ENCODE results near the gene COL6A1. TPM values are rescaled to one million over a fixed set of nuclear protein-coding genes. Genes with fewer than 3 reads are reported as not detected.

The COL6A1 gene
- total RNA-seq, 1 experiment from 2014 or later = 193 TPM

DNA sequence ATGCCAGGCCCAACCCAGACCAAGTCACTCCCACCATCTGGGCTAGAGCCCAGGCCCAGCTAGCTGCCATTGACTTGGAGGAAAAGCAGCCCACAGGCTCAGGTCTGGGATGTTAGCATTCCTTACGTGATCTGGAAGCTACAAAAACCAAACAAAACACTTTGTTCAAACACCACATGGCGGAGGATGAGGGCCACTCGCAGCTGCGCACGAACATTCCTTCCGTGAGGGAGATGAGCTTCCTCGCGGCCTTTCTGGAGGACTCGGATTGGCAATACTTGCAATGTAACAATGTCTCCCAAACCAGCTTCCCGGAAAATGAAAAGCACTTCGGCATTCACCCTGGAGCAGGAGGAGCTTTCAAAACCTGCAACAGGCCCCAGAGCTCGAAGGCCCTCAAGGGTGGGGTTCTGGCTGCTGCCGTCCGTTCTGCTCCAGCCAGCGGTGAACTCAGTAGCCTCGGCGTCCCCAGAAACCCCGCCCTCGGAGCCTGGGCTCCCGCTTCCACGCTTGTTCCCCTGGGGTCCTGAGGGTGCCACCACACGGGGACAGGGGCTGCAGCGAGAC lies 40.5 kb downstream of the COL6A1 start:
- no peak overlapping the region for H3K27ac Mint-ChIP-seq

More for the DNA sequence above, 40.5 kb downstream of the COL6A1 start:
- Histone ChIP-seq H3K79me1 (ENCODE audit: insufficient read depth, low read depth, low read length, poor library complexity, severe bottlenecking) (no peaks in the 10 kb centered on the region), H2BK5ac (ENCODE audit: insufficient read length, low read length) (no peak overlapping the region), H2AK5ac (ENCODE audit: insufficient read length, low read length) (no peak overlapping the region), H3K9ac (ENCODE audit: extremely low read depth, insufficient read length, low read length) (no peak overlapping the region), H3K79me2 (ENCODE audit: insufficient read depth, low read length) (0 out of 2 replicates have a peak, but pooled peaks cover 1% of the 10 kb centered on the region), H4K5ac (ENCODE audit: insufficient read length, low read depth, low read length) (no peak overlapping the region), H3K14ac (ENCODE audit: insufficient read depth, low read length) (no peak overlapping the region), H3K4me2 (ENCODE audit: insufficient read depth, insufficient read length, low read length) (no peak overlapping the region), H3T11ph (ENCODE audit: low read length) (no peak overlapping the region), H3K27me3 (ENCODE audit: insufficient read depth, low read length) (no peaks in the 10 kb centered on the region), H3K4ac (ENCODE audit: low read depth, low read length) (no peak overlapping the region), H3K4me1 (ENCODE audit: insufficient read depth, low read length) (no peaks in the 10 kb centered on the region), H2BK20ac (ENCODE audit: low read depth, low read length, poor library complexity, severe bottlenecking) (no peak overlapping the region), H3K27ac (ENCODE audit: insufficient read length, low read depth, low read length) (no peak overlapping the region), H2BK12ac (ENCODE audit: insufficient read length, low read depth, low read length) (no peak overlapping the region), H3K23ac (ENCODE audit: insufficient read length, low read depth, low read length) (no peak overlapping the region), H4K91ac (ENCODE audit: insufficient read length, low read depth, low read length) (no peak overlapping the region), H2BK120ac (ENCODE audit: low read depth, low read length, poor library complexity, severe bottlenecking) (no peak overlapping the region), H3K56ac (ENCODE audit: insufficient read length, low read depth, low read length) (no peak overlapping the region), H4K8ac (replicated peaks; ENCODE audit: insufficient read length, low read depth, low read length) (no peak overlapping the region), H4K20me1 (ENCODE audit: control insufficient read depth, insufficient read depth, insufficient read length) (no peaks in the 10 kb centered on the region), H2AFZ (ENCODE audit: low read length) (no peak overlapping the region), H3K18ac (ENCODE audit: insufficient read length, low read depth, low read length) (no peak overlapping the region), H2BK15ac (ENCODE audit: low read depth, low read length) (no peak overlapping the region), H3K9me3 (ENCODE audit: control insufficient read depth, low read depth, low read length) (no peaks in the 10 kb centered on the region), H3K23me2 (ENCODE audit: insufficient read length, low read depth, low read length, poor library complexity, severe bottlenecking) (no peaks in the 10 kb centered on the region)
- no peaks in the 10 kb centered on the region; a peak in 1 of 5 replicates for H3K9me3 Mint-ChIP-seq
- no peak for DNase-seq
- TF ChIP-seq, protein P1, sequence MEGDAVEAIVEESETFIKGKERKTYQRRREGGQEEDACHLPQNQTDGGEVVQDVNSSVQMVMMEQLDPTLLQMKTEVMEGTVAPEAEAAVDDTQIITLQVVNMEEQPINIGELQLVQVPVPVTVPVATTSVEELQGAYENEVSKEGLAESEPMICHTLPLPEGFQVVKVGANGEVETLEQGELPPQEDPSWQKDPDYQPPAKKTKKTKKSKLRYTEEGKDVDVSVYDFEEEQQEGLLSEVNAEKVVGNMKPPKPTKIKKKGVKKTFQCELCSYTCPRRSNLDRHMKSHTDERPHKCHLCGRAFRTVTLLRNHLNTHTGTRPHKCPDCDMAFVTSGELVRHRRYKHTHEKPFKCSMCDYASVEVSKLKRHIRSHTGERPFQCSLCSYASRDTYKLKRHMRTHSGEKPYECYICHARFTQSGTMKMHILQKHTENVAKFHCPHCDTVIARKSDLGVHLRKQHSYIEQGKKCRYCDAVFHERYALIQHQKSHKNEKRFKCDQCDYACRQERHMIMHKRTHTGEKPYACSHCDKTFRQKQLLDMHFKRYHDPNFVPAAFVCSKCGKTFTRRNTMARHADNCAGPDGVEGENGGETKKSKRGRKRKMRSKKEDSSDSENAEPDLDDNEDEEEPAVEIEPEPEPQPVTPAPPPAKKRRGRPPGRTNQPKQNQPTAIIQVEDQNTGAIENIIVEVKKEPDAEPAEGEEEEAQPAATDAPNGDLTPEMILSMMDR (conservative IDR thresholded peaks at IDR 0.05) = no peak
- no CpG with 5 or more reads among the region's 23 CpGs for WGBS (ENCODE audit: extremely low coverage, insufficient read length, low lambda C conversion rate)
- H3K4me1 Mint-ChIP-seq = peaks cover 8 to 9% of the 10 kb centered on the region in 2 experiments
- no peak overlapping the region for H3K4me3 Mint-ChIP-seq
- peaks cover 13% of the 10 kb centered on the region for H3K27me3 Mint-ChIP-seq (ENCODE audit: low read depth)
- peaks cover 0 to 2% (median 0%) of the 10 kb centered on the region in 3 experiments; a peak in 1 of 7 replicates for H3K36me3 Mint-ChIP-seq (ENCODE audit: insufficient read depth in 1 of 3, low read depth in 3 of 3)
